IPS-15b (cell line): ENCODE results near the gene CCSER1.
"Not testable (repeated sequence)": the region's sequence is repeated elsewhere in the genome, so short reads cannot be mapped to it uniquely, and the experiment has no call there.

Experiments used
- H3K27me3 ChIP-seq: one replicate; pipeline ENCODE4 v1.6.1; 2013; ENCODE audit warnings: low read length; ENCODE audit not compliant: control insufficient read depth, insufficient read depth
- H3K36me3 ChIP-seq: one replicate; pipeline ENCODE4 v1.6.1; 2013; ENCODE audit warnings: low read length; ENCODE audit not compliant: control insufficient read depth, insufficient read depth
- H3K4me1 ChIP-seq: one replicate; pipeline ENCODE4 v1.6.1; 2013; ENCODE audit warnings: mild to moderate bottlenecking, low read length; ENCODE audit not compliant: control insufficient read depth, insufficient read depth
- H3K4me3 ChIP-seq: one replicate; pipeline ENCODE4 v1.5.1; 2013; ENCODE audit warnings: low read depth, low read length
- H3K9ac ChIP-seq: one replicate; pipeline ENCODE4 v1.6.1; 2013; ENCODE audit warnings: low read depth, mild to moderate bottlenecking, low read length
- H3K9me3 ChIP-seq: one replicate; pipeline ENCODE4 v1.6.1; 2013; ENCODE audit warnings: mild to moderate bottlenecking, low read length; ENCODE audit not compliant: control insufficient read depth, insufficient read depth

Gene CCSER1

GRCh38 chr4:90245837-90246236 lies 118.6 kb downstream of the CCSER1 start:
- Histone ChIP-seq H3K4me3 (no peak overlapping the region), H3K9me3 (no peaks in the 10 kb centered on the region), H3K36me3 (no peaks in the 10 kb centered on the region)

GRCh38 chr4:90246816-90247215 lies 119.6 kb downstream of the CCSER1 start:
- no peaks in the 10 kb centered on the region for H3K36me3 ChIP-seq
- no peaks in the 10 kb centered on the region for H3K27me3 ChIP-seq
- H3K4me3 ChIP-seq, result no peak overlapping the region

More at GRCh38 chr4:90245837-90246236, 118.6 kb downstream of the CCSER1 start:
- H3K4me1 ChIP-seq, result no peaks in the 10 kb centered on the region
- no peak overlapping the region for H3K9ac ChIP-seq
- H3K27me3 ChIP-seq, result no peaks in the 10 kb centered on the region

GRCh38 chr4:90254357-90254756 lies 127.2 kb downstream of the CCSER1 start:
- no peaks in the 10 kb centered on the region for H3K4me1 ChIP-seq
- no peak overlapping the region for H3K9ac ChIP-seq
- no peaks in the 10 kb centered on the region for H3K27me3 ChIP-seq
- no peak overlapping the region for H3K4me3 ChIP-seq
- no peaks in the 10 kb centered on the region for H3K9me3 ChIP-seq
- no peaks in the 10 kb centered on the region for H3K36me3 ChIP-seq

More at GRCh38 chr4:90246816-90247215, 119.6 kb downstream of the CCSER1 start:
- no peak overlapping the region for H3K9ac ChIP-seq
- H3K4me1 ChIP-seq, result no peaks in the 10 kb centered on the region
- H3K9me3 ChIP-seq, result no peaks in the 10 kb centered on the region

- Histone ChIP-seq H3K27me3 (no peaks in the 10 kb centered on the region), H3K9me3 (no peaks in the 10 kb centered on the region), H3K36me3 (no peaks in the 10 kb centered on the region), H3K4me1 (no peaks in the 10 kb centered on the region), H3K4me3 (no peak overlapping the region), H3K9ac (no peak overlapping the region)
These were observed 147.0 kb downstream of the CCSER1 start for GRCh38 chr4:90274175-90274574.

- Histone ChIP-seq H3K9ac (no peak overlapping the region), H3K4me1 (no peaks in the 10 kb centered on the region), H3K27me3 (no peaks in the 10 kb centered on the region), H3K4me3 (no peak overlapping the region), H3K36me3 (no peaks in the 10 kb centered on the region), H3K9me3 (no peaks in the 10 kb centered on the region)
These were observed 153.8 kb downstream of the CCSER1 start for GRCh38 chr4:90280954-90281353.

GRCh38 chr4:90281541-90282355 lies 154.6 kb downstream of the CCSER1 start:
- Histone ChIP-seq H3K27me3 (no peaks in the 10 kb centered on the region), H3K4me1 (no peaks in the 10 kb centered on the region), H3K9ac (no peak overlapping the region), H3K4me3 (no peak overlapping the region), H3K9me3 (no peaks in the 10 kb centered on the region), H3K36me3 (no peaks in the 10 kb centered on the region)

- Histone ChIP-seq H3K4me3 (no peak overlapping the region), H3K9me3 (no peaks in the 10 kb centered on the region), H3K27me3 (no peaks in the 10 kb centered on the region), H3K9ac (no peak overlapping the region), H3K36me3 (no peaks in the 10 kb centered on the region), H3K4me1 (no peaks in the 10 kb centered on the region)
These were observed 163.2 kb downstream of the CCSER1 start for GRCh38 chr4:90290345-90290744.

GRCh38 chr4:90292438-90292837 lies 165.2 kb downstream of the CCSER1 start:
- Histone ChIP-seq H3K9me3 (no peaks in the 10 kb centered on the region), H3K9ac (no peak overlapping the region), H3K27me3 (no peaks in the 10 kb centered on the region), H3K4me3 (no peak overlapping the region), H3K4me1 (no peaks in the 10 kb centered on the region), H3K36me3 (no peaks in the 10 kb centered on the region)

GRCh38 chr4:90293320-90293719 lies 166.1 kb downstream of the CCSER1 start:
- Histone ChIP-seq H3K4me1 (no peaks in the 10 kb centered on the region), H3K9me3 (no peaks in the 10 kb centered on the region), H3K36me3 (no peaks in the 10 kb centered on the region), H3K4me3 (no peak overlapping the region), H3K27me3 (no peaks in the 10 kb centered on the region), H3K9ac (no peak overlapping the region)

GRCh38 chr4:90299373-90299772 lies 172.2 kb downstream of the CCSER1 start:
- Histone ChIP-seq H3K27me3 (no peaks in the 10 kb centered on the region), H3K36me3 (no peaks in the 10 kb centered on the region), H3K4me3 (no peak overlapping the region), H3K9me3 (no peaks in the 10 kb centered on the region), H3K9ac (no peak overlapping the region), H3K4me1 (no peaks in the 10 kb centered on the region)

GRCh38 chr4:90306810-90307209 lies 179.6 kb downstream of the CCSER1 start:
- H3K27me3 ChIP-seq, result no peaks in the 10 kb centered on the region
- no peaks in the 10 kb centered on the region for H3K9me3 ChIP-seq
- no peak overlapping the region for H3K4me3 ChIP-seq
- H3K9ac ChIP-seq, result no peak overlapping the region
- peaks cover 2% of the 10 kb centered on the region for H3K4me1 ChIP-seq
- no peaks in the 10 kb centered on the region for H3K36me3 ChIP-seq

GRCh38 chr4:90317140-90317539 lies 189.9 kb downstream of the CCSER1 start:
- H3K9me3 ChIP-seq, H3K27me3 ChIP-seq, H3K9ac ChIP-seq, H3K4me1 ChIP-seq, H3K36me3 ChIP-seq, H3K4me3 ChIP-seq: not testable (repeated sequence)
